Activated T-cell treated with anti-CD3 and anti-CD28 coated beads, Interleukin-2, amount 50 U/mL, for 72 hours (primary cell): Measurements from ENCODE around the gene RNF144A. TPM values are rescaled to one million over a fixed set of nuclear protein-coding genes. Genes with fewer than 3 reads are reported as not detected.
"Not testable (repeated sequence)": the region's sequence is repeated elsewhere in the genome, so short reads cannot be mapped to it uniquely, and the experiment has no call there.

Source experiments
- ATAC-seq, 2 donors: fragments of 150-1000 bp; cut with Tn5 transposase; replicated peaks in 1 of 2; 2 replicates each; pipeline ENCODE4 v1.10.0; 2021; ENCODE audit warnings: moderate library complexity in 2 of 2, mild to moderate bottlenecking in 1 of 2
- DNase-seq, 2 donors: peaks; one replicate each; pipeline ENCODE4 v3.0.0; 2021 to 2022; ENCODE audit warnings: mixed read lengths in 1 of 2
- H3K27ac Mint-ChIP-seq: one replicate; pipeline ENCODE4 v1.8.0; 2022; ENCODE audit warnings: mild to moderate bottlenecking, moderate library complexity, mixed read lengths
- H3K27me3 Mint-ChIP-seq: one replicate; pipeline ENCODE4 v1.8.0; 2022; ENCODE audit warnings: low read depth, mixed read lengths
- H3K36me3 Mint-ChIP-seq, 2 donors: one replicate each; pipeline ENCODE4 v1.8.0; 2022; ENCODE audit warnings: mixed read lengths in 2 of 2, mild to moderate bottlenecking in 1 of 2; ENCODE audit not compliant: insufficient read depth in 2 of 2
- H3K4me1 Mint-ChIP-seq: one replicate; pipeline ENCODE4 v1.8.0; 2022; ENCODE audit warnings: low read depth, mixed read lengths
- H3K4me3 Mint-ChIP-seq, 2 donors: one replicate each; pipeline ENCODE4 v1.8.0; 2022; ENCODE audit warnings: mild to moderate bottlenecking in 2 of 2, mixed read lengths in 2 of 2, moderate library complexity in 2 of 2
- H3K9me3 Mint-ChIP-seq, 2 donors: one replicate each; pipeline ENCODE4 v1.8.0; 2022; ENCODE audit warnings: mixed read lengths in 2 of 2
- total RNA-seq, 2 donors: library from RNA; stranded (reverse); gene quantifications; one replicate each; pipeline ENCODE4 v1.2.3, GENCODE V29; 2022

RNF144A gene
- total RNA-seq, 2 donors from 2014 or later: 52.1 to 73.9 TPM

GRCh38 chr2:6885968-6886367 is 31.2 kb upstream of the RNF144A start:
- no peak for ATAC-seq
- Mint-ChIP-seq H3K27me3 (no peaks in the 10 kb centered on the region), H3K4me3 (no peak overlapping the region), H3K4me1 (peaks cover 8% of the 10 kb centered on the region), H3K9me3 (no peaks in the 10 kb centered on the region), H3K27ac (no peak overlapping the region), H3K36me3 (peaks cover 0 to 2% of the 10 kb centered on the region in 2 donors)
- DNase-seq: no peak

DNA sequence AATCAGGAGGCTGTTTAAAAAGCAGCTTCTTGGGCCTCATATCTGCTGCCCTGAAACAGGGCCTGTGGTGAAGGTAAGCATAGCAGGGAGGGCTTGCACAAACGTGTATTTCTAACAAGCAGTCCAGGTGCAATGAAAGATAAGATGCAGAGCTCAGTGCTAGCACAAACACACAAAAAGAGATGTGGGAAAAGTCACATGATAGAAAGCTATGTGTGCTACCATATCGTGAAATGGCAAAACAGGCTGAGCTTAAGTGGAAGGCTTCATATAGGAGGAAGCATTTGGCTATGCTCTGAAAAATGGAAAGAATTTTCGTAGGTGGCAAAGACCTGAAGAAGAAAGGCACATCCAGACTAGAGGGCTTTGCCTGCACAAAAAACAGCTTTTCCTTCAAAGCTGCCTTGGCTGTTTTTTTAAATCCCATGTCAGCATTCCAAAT is 29.4 kb upstream of the RNF144A start:
- Mint-ChIP-seq H3K27me3 (no peaks in the 10 kb centered on the region), H3K36me3 (peaks cover 0 to 2% of the 10 kb centered on the region in 2 donors), H3K27ac (no peak overlapping the region)

DNA sequence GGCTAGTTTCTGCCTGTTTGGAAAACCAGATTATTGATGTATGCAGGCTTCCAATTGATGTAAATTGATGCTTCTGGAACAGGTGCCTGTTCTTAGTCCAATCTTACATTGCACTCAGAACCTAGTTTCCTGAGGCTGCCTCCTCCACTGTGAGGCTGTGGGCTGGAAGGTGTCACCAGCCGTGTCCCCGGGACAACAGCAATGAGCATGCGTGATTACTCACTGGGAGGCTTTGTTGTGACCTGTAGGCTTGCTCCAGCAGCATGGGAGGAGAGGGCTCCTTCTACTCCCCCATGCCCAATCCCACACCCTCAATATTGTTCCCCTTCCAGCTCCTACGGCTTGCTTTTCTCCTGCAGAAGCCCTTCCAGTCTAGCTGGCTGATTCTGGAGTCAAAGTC is 28.5 kb upstream of the RNF144A start:
- DNase-seq (no peak), ATAC-seq (no peak)
- no peaks in the 10 kb centered on the region for H3K4me1 Mint-ChIP-seq
- H3K4me3 Mint-ChIP-seq: no peak overlapping the region
- H3K27ac Mint-ChIP-seq: no peak overlapping the region
- H3K9me3 Mint-ChIP-seq: no peaks in the 10 kb centered on the region
- peaks cover 0 to 2% of the 10 kb centered on the region in 2 donors for H3K36me3 Mint-ChIP-seq
- no peaks in the 10 kb centered on the region for H3K27me3 Mint-ChIP-seq

More for the DNA sequence above, 29.4 kb upstream of the RNF144A start:
- Mint-ChIP-seq H3K4me3 (no peak overlapping the region), H3K9me3 (no peaks in the 10 kb centered on the region), H3K4me1 (no peaks in the 10 kb centered on the region)
- ATAC-seq (no peak), DNase-seq (no peak)

DNA sequence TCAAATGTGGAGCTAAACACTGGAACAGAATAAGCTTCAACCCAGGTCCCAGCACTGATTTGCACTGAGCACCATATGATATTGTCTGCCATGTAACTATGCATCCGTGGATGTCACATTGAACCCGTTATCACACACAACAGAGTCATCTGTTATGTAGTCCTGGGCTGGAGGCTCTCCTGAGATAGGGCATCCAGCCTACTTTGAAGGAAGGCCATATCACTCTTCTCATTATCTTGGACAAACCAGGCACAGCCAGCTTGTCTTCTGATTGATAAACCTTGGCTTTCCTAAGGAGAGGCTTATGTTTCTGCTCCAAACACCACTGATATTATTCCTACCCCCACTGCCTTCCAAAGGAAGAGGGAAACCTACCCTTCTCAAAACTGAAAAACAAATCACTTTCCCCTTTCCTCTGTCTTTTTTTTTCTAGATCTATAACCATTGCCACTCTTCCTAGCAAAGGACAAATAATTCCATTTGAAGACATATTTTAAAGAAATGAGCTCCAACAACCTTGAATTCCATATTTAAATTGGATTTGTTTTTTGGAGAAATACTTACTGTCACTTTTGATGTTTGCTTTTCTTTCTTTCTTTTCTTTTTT is 23.2 kb upstream of the RNF144A start:
- Mint-ChIP-seq H3K27ac (peak overlapping the region; percentile 49), H3K9me3 (no peaks in the 10 kb centered on the region), H3K4me3 (no peak overlapping the region), H3K4me1 (peaks cover 8% of the 10 kb centered on the region), H3K36me3 (peaks cover 0 to 2% of the 10 kb centered on the region in 2 donors), H3K27me3 (no peaks in the 10 kb centered on the region)
- DNase-seq (no peak), ATAC-seq (no peak)

DNA sequence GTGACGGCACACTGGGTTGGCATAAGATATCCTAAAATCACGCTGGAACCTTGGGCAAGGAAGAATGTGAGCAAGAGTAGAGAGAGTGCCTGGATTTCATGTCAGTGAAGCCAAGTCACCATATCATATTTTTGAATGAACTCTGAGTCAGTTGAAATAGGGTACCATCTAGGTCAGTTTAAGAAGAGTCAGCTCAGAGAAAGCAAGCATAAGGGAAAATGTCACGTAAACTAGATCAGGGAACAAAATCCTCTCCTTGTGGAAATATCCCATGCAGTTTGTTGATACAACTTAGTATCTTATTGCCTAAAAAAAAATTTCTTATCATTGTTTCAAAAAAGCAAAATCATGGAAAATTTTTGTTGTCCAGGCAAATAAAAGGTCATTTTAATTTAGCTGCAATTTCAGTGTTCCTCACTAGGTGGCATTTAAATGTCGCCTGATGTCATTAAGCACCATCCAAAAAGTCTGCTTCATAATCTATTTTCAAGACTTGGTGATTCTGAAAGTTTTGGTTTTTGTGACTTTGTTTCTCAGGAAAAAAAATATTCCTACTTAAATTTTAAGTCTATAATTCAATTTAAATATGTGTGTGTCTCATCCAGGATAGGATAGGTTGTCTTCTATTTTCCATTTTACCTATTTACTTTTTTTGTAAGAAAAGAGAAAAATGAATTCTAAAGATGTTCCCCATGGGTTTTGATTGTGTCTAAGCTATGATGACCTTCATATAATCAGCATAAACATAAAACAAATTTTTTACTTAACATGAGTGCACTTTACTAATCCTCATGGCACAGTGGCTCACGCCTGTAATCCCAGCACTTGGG is 20.1 kb upstream of the RNF144A start:
- DNase-seq: no peak
- peaks cover 3 to 16% of the 10 kb centered on the region in 2 donors for H3K36me3 Mint-ChIP-seq
- H3K27ac Mint-ChIP-seq: peak overlapping the region; percentile 59
- H3K4me3 Mint-ChIP-seq: no peak overlapping the region
- no peaks in the 10 kb centered on the region for H3K27me3 Mint-ChIP-seq
- peaks cover 9 to 15% of the 10 kb centered on the region in 2 donors for H3K9me3 Mint-ChIP-seq
- ATAC-seq: peak in 1 of 2 donors; percentile 51
- H3K4me1 Mint-ChIP-seq: peaks cover 8% of the 10 kb centered on the region

- H3K4me3 Mint-ChIP-seq, ATAC-seq, H3K27me3 Mint-ChIP-seq, DNase-seq: not testable (repeated sequence)
- Mint-ChIP-seq H3K9me3 (peaks cover 18 to 28% of the 10 kb centered on the region in 2 donors), H3K36me3 (peaks cover 25 to 55% of the 10 kb centered on the region in 2 donors), H3K4me1 (peaks cover 19% of the 10 kb centered on the region), H3K27ac (peak overlapping the region; percentile 56)
These were observed 14.6 kb upstream of the RNF144A start for GRCh38 chr2:6902581-6902980.

GRCh38 chr2:6905668-6906067 is 11.5 kb upstream of the RNF144A start:
- DNase-seq (no peak), ATAC-seq (no peak)
- peaks cover 15 to 23% of the 10 kb centered on the region in 2 donors for H3K9me3 Mint-ChIP-seq
- peaks cover 50% of the 10 kb centered on the region for H3K4me1 Mint-ChIP-seq
- no peak overlapping the region for H3K27ac Mint-ChIP-seq
- peaks cover 34 to 75% of the 10 kb centered on the region in 2 donors for H3K36me3 Mint-ChIP-seq
- H3K4me3 Mint-ChIP-seq: no peak overlapping the region
- H3K27me3 Mint-ChIP-seq: no peaks in the 10 kb centered on the region

DNA sequence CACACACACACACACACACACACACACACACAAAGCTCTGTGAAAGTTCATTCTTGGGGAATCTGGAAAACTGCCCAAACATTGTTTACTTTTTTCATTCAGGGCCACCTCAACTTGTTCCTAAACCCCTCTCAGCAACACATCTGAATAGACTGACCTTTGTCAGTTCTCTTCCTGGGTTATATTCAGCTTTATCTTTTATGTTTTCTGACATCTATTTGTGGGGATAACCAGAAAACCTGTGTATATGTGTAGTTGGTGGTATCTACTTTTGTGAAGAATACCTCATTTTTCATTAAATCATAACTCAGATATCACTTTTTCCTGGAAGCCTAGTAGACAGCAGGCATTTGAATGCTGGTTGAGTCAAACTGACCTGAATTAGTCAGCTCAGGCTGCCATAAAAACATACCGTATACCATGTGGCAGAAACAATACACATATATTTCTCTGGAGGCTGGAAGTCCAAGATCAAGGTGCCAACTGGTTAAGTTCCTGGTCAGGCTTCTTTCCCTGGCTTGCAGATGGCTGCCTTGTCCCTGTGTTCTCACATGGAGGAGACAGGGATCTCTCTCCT is 11.0 kb upstream of the RNF144A start:
- DNase-seq: no peak
- ATAC-seq: peak; percentile 71 to 80
- Mint-ChIP-seq H3K9me3 (peaks cover 13 to 21% of the 10 kb centered on the region in 2 donors), H3K27ac (peak overlapping the region; percentile 85), H3K27me3 (no peaks in the 10 kb centered on the region), H3K4me1 (peaks cover 56% of the 10 kb centered on the region), H3K4me3 (peak overlapping the region; percentile 40 to 77), H3K36me3 (peaks cover 36 to 74% of the 10 kb centered on the region in 2 donors)

- DNase-seq (no peak), ATAC-seq (peak; percentile 8 to 24)
- H3K36me3 Mint-ChIP-seq: peaks cover 32 to 68% of the 10 kb centered on the region in 2 donors
- H3K4me3 Mint-ChIP-seq: peak overlapping the region; percentile 75 to 77
- peaks cover 5 to 8% of the 10 kb centered on the region in 2 donors for H3K9me3 Mint-ChIP-seq
- H3K27me3 Mint-ChIP-seq: no peaks in the 10 kb centered on the region
- peak overlapping the region; percentile 92 for H3K27ac Mint-ChIP-seq
- peaks cover 76% of the 10 kb centered on the region for H3K4me1 Mint-ChIP-seq
These were observed 8.9 kb upstream of the RNF144A start for GRCh38 chr2:6908291-6908690.

GRCh38 chr2:6909431-6910385 is 7.5 kb upstream of the RNF144A start:
- H3K4me1 Mint-ChIP-seq: peaks cover 90% of the 10 kb centered on the region
- no peaks in the 10 kb centered on the region for H3K27me3 Mint-ChIP-seq
- H3K36me3 Mint-ChIP-seq: peaks cover 29 to 60% of the 10 kb centered on the region in 2 donors
- peak overlapping the region; percentile 92 for H3K27ac Mint-ChIP-seq
- peak overlapping the region; percentile 75 to 77 for H3K4me3 Mint-ChIP-seq
- ATAC-seq (peak; percentile 60 to 69), DNase-seq (peak; percentile 58 to 62)
- H3K9me3 Mint-ChIP-seq: peaks cover 1 to 4% of the 10 kb centered on the region in 2 donors

- peak overlapping the region; percentile 67 for H3K27ac Mint-ChIP-seq
- ATAC-seq (no peak), DNase-seq (no peak)
- H3K4me3 Mint-ChIP-seq: peak overlapping the region; percentile 75 to 77
- H3K36me3 Mint-ChIP-seq: peaks cover 23 to 49% of the 10 kb centered on the region in 2 donors
- no peaks in the 10 kb centered on the region for H3K27me3 Mint-ChIP-seq
- peaks cover 100% of the 10 kb centered on the region for H3K4me1 Mint-ChIP-seq
- H3K9me3 Mint-ChIP-seq: peaks cover 1 to 2% of the 10 kb centered on the region in 2 donors
These were observed 5.5 kb upstream of the RNF144A start for GRCh38 chr2:6911721-6912120.

DNA sequence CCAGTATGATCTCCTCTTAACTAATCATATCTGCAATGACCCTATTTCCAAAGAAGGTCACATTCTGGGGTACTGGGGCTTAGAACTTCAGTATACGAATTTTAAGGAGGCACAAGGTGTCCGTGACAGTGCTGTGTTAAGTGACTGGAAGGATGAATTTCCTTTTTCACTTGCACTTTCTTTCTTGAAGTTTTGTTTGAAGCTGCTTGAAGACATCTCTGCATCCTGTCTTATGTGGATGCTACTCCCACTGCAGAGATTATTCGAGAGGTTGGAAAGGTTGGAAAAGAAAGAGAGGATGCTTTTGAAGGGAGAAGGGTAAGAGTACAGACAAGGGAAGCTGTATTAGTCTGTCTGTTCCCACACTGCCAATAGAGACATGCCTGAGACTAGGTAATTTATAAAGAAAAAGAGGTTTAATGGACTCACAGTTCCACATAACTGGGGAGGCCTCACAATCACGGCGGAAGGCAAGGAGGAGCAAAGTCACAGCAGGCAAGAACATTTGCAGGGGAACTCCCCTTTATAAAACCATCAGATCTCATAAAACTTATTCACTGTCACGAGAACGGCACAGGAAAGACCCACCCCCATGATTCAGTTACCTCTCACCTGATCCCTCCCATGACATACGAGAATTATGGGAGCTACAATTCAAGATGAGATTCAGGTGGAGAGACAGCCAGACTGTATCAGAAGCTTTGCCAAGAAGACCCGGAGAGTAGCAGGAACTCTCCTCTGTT is 3.6 kb upstream of the RNF144A start:
- DNase-seq (peak; percentile 50 to 72), ATAC-seq (peak; percentile 21 to 37)
- H3K4me3 Mint-ChIP-seq: peak overlapping the region; percentile 75 to 77
- no peaks in the 10 kb centered on the region for H3K9me3 Mint-ChIP-seq
- peaks cover 86% of the 10 kb centered on the region for H3K4me1 Mint-ChIP-seq
- H3K27me3 Mint-ChIP-seq: no peaks in the 10 kb centered on the region
- peak overlapping the region; percentile 95 for H3K27ac Mint-ChIP-seq
- peaks cover 15 to 31% of the 10 kb centered on the region in 2 donors for H3K36me3 Mint-ChIP-seq
